GM23248 (cell line): ENCODE measurements around the gene AHI1.

Experiments used
- EZH2 ChIP-seq: fragments of 200-600 bp; sonication (generic); IDR thresholded peaks from 2 replicates; pipeline ENCODE4 v1.6.1; 2018; ENCODE audit warnings: antibody characterized with exemption, mild to moderate bottlenecking; ENCODE audit not compliant: insufficient read depth, poor library complexity, severe bottlenecking
- EZH2phosphoT487 ChIP-seq: fragments of 200-600 bp; sonication (generic); IDR thresholded peaks from 2 replicates; pipeline ENCODE4 v1.6.1; 2018; ENCODE audit warnings: antibody characterized with exemption, moderate library complexity, mild to moderate bottlenecking, low read depth; ENCODE audit not compliant: insufficient read depth

- no peak for TF ChIP-seq EZH2
- no peak for TF ChIP-seq EZH2phosphoT487
These were observed 228.1 kb downstream of the AHI1 start for GRCh38 chr6:135269481-135269891.
